ENCODE data around the gene GABPA. TPM values are rescaled to one million over a fixed set of nuclear protein-coding genes. Genes with fewer than 3 reads are reported as not detected.
"Not testable (repeated sequence)": the region's sequence is repeated elsewhere in the genome, so short reads cannot be mapped to it uniquely, and the experiment has no call there.

Gene GABPA
- total RNA-seq, 1 donor from 2014 or later: 15.5 TPM

DNA sequence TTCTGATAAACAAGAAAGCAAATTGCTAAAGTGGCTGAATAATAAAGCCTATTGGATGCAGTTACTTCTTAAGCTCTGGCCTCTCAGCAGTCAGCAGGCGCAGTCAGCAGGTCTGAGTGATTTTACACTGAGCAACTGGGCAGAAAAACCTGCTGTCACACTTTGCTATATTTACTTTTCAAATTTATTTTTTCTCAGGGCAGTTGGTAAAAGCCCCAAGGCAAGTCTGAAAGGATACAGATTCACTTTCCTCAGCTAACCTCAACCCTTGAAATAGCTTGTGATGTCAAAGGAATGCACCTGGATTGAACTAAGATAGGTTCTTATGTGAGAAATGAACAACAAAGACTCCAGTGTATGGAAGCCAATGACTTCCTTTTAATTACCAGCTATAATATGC lies 34.0 kb upstream of the GABPA start:
- Histone ChIP-seq H3K27me3 (ENCODE audit: low read depth) (no peaks in the 10 kb centered on the region), H3K9me3 (replicated peaks) (no peaks in the 10 kb centered on the region), H3K27ac (replicated peaks) (peak overlapping the region; percentile 56), H3K4me3 (no peak overlapping the region), H3K36me3 (peaks cover 50% of the 10 kb centered on the region), H3K4me1 (peaks cover 7% of the 10 kb centered on the region)
- DNase-seq: no peak
- TF ChIP-seq, protein P1, sequence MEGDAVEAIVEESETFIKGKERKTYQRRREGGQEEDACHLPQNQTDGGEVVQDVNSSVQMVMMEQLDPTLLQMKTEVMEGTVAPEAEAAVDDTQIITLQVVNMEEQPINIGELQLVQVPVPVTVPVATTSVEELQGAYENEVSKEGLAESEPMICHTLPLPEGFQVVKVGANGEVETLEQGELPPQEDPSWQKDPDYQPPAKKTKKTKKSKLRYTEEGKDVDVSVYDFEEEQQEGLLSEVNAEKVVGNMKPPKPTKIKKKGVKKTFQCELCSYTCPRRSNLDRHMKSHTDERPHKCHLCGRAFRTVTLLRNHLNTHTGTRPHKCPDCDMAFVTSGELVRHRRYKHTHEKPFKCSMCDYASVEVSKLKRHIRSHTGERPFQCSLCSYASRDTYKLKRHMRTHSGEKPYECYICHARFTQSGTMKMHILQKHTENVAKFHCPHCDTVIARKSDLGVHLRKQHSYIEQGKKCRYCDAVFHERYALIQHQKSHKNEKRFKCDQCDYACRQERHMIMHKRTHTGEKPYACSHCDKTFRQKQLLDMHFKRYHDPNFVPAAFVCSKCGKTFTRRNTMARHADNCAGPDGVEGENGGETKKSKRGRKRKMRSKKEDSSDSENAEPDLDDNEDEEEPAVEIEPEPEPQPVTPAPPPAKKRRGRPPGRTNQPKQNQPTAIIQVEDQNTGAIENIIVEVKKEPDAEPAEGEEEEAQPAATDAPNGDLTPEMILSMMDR (IDR thresholded peaks at IDR 0.05; ENCODE audit: borderline replicate concordance): no peak
- intact Hi-C loops (cut with micrococcal nuclease): no loop called here

DNA sequence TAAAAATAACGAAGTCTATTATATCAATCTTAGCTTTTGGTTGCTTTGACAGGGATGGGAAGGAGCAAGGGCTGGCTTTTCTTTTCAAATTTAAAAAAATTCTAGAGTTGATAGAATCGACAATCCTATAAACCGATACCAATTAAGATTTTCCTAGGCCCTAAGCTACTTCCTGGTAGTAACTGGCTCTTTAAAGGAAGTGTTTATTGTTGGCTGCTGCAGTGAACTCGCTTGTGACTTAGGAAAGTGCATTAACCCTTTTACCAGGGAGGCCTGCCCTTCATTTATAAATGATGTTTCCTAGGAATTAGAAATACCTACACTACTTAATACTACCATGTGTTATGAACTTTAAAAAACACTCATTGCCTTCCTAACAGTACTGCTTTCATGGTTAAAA lies 33.2 kb upstream of the GABPA start:
- peaks cover 54% of the 10 kb centered on the region for H3K36me3 ChIP-seq
- no peak for DNase-seq
- peak overlapping the region; percentile 56 for H3K27ac ChIP-seq (replicated peaks)
- intact Hi-C loops (cut with micrococcal nuclease): no loop called here
- peaks cover 7% of the 10 kb centered on the region for H3K4me1 ChIP-seq
- no peak overlapping the region for H3K4me3 ChIP-seq
- H3K27me3 ChIP-seq (ENCODE audit: low read depth): no peaks in the 10 kb centered on the region
- TF ChIP-seq, protein P1 (IDR thresholded peaks at IDR 0.05; ENCODE audit: borderline replicate concordance): no peak
- H3K9me3 ChIP-seq (replicated peaks): no peaks in the 10 kb centered on the region

DNA sequence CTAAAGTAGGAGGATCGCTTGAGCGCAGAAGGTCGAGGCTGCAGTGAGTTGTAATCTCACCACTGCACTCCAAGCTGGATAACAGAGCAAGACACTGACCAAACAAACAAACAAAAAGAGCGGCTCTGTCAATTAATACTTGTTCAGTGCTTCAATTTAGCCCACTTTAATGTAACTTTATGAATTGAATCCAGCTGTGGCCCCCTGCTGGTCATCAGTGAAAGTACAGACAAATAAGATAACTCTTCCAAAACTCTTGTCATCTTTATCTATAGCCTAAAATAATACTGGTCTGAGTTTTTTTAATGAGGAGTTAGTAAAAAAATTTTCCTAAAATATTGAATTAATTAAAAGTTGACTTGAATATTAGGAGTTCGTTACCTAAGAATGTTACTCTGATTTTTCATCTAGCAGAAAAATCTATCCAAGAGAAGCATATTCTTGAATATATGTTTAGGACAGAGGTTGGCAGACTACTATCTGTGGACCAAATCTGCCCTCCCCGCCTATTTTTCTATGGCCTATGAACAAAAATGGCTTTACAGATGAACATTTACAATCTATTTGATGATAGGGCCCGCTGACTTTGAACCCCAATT lies 26.2 kb upstream of the GABPA start:
- H3K27me3 ChIP-seq (ENCODE audit: low read depth): no peaks in the 10 kb centered on the region
- intact Hi-C loops (cut with micrococcal nuclease): loop anchor here (2.0 kb wide), 1 partner anchor 100 kb away; no protein-coding TSS in a partner anchor
- no peaks in the 10 kb centered on the region for H3K9me3 ChIP-seq (replicated peaks)
- DNase-seq: no peak
- peaks cover 11% of the 10 kb centered on the region for H3K4me1 ChIP-seq
- TF ChIP-seq, protein P1 (IDR thresholded peaks at IDR 0.05; ENCODE audit: borderline replicate concordance): peak; percentile 85
- peaks cover 26% of the 10 kb centered on the region for H3K36me3 ChIP-seq
- no peak overlapping the region for H3K27ac ChIP-seq (replicated peaks)
- no peak overlapping the region for H3K4me3 ChIP-seq

DNA sequence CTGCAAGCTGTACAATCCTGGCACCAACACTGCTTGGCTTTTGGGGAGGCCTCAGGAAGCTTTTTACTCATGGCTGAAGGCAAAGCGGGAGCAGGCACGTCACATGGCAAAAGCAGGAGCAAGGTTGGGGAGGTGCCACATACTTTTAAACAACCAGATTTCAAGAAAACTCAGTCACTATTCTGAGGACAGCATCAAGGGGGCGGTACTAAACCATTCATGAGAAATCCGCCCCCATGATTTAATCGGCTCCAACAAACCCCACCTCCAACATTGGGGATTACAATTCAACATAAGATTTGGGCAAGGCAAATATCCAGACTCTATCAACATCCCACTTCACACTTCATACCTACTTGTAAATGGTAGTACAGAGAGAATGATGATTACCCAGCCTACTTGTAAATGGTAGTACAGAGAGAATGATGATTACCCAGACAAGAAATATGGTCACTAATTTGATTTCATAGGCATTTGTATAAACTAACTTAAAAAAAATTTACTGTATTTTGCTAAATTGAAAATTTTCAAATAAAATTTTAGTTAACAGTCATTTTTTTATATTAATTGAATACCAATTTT lies 25.0 kb upstream of the GABPA start:
- Histone ChIP-seq H3K27me3 (ENCODE audit: low read depth) (no peaks in the 10 kb centered on the region), H3K36me3 (peaks cover 38% of the 10 kb centered on the region), H3K4me3 (no peak overlapping the region), H3K27ac (replicated peaks) (no peak overlapping the region), H3K4me1 (peaks cover 11% of the 10 kb centered on the region), H3K9me3 (replicated peaks) (no peaks in the 10 kb centered on the region)
- TF ChIP-seq, protein P1 (IDR thresholded peaks at IDR 0.05; ENCODE audit: borderline replicate concordance): no peak
- no peak for DNase-seq
- intact Hi-C loops (cut with micrococcal nuclease): loop anchor here (2.0 kb wide), 1 partner anchor 101 kb away; no protein-coding TSS in a partner anchor

DNA sequence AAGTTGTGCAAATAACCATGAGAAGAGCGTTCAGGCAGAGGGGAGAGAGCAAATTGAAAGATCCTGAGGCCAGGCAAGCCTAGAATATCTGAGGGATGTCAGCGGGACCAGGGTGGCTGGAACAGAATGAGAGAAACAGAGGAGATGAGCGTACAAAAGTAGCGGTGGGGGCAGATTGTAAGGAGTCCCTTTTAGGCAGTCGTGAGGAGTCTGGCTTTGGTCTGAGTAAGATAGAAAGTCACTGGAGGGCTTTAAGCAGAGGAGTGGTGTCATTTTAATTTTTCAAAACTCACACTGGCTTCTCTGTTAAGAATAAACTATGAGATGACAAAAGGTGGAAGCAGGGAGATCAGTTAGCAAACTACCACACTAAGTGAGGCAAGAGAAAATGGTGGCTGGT lies 24.2 kb upstream of the GABPA start:
- intact Hi-C loops (cut with micrococcal nuclease): no loop called here
- H3K4me3 ChIP-seq: no peak overlapping the region
- H3K27ac ChIP-seq (replicated peaks): no peak overlapping the region
- peaks cover 41% of the 10 kb centered on the region for H3K36me3 ChIP-seq
- no peaks in the 10 kb centered on the region for H3K27me3 ChIP-seq (ENCODE audit: low read depth)
- TF ChIP-seq, protein P1 (IDR thresholded peaks at IDR 0.05; ENCODE audit: borderline replicate concordance): no peak
- no peak for DNase-seq
- no peaks in the 10 kb centered on the region for H3K9me3 ChIP-seq (replicated peaks)
- H3K4me1 ChIP-seq: peaks cover 11% of the 10 kb centered on the region

DNA sequence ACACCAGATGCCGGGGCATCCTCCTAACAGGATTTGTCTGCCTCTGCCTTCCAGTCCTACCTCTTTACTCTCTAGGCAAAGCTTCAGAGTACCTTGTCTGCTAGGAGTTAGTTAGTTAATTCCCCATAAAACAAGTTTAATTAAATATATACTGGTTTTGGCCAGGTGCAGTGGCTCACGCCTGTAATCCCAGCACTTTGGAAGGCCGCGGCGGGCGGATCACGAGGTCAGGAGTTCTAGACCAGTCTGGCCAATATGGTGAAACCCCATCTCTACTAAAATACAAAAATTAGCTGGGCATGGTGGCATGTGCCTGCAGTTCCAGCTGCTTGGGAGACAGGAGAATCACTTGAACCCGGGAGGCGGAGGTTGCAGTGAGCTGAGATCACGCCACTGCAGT lies 20.7 kb upstream of the GABPA start:
- H3K27me3 ChIP-seq (ENCODE audit: low read depth); H3K9me3 ChIP-seq (replicated peaks); intact Hi-C loops (cut with micrococcal nuclease); H3K27ac ChIP-seq (replicated peaks); DNase-seq; H3K4me3 ChIP-seq: not testable (repeated sequence)
- Histone ChIP-seq H3K4me1 (peaks cover 28% of the 10 kb centered on the region), H3K36me3 (peaks cover 36% of the 10 kb centered on the region)

All from left ventricle myocardium inferior (tissue), 1 donor.